ENCODE results near the gene KBTBD12. TPM values are rescaled to one million over a fixed set of nuclear protein-coding genes. Genes with fewer than 3 reads are reported as not detected.

KBTBD12 gene
- total and polyA plus RNA-seq, 2 donors (not counting 3 experiments of a cell fraction or from before 2014, with no cell fraction given): not detected

DNA sequence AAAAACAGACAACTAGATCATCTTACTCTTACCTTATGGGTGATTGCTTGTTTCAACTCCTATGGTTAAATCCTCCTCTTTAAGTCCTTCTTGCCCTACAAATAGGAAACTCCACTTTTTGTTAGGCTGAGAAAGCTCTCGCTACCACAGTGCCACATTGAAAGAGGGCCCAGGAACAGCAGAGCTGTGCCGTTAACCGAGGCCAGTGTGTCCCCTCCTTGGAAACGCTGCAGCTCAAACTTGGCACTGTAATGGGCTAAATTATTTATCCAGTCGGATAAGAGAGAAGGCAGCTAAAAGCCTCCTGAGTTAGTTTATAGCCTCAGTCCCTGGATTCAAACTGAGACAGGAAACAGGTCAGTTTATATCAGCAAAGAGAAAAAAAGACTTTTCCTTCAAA is 46.1 kb downstream of the KBTBD12 start:
- POLR2A ChIA-PET: no interaction called here
- H3K4me1 ChIP-seq (ENCODE audit: control insufficient read depth, extremely low read depth, insufficient read depth, low read length): no peaks in the 10 kb centered on the region
- H3K4me3 ChIP-seq (replicated peaks in 1 of 3; ENCODE audit: insufficient read depth in 1 of 3, low read depth in 1 of 3, low read length in 3 of 3): no peak overlapping the region
- DNase-seq (ENCODE audit: low read depth, low spot score) (no peak), FAIRE-seq (no peak)
- no peak overlapping the region for H3K27ac ChIP-seq (ENCODE audit: insufficient read depth, low read depth, low read length)
- peaks cover 3 to 22% of the 10 kb centered on the region in 2 experiments for H3K27me3 ChIP-seq (ENCODE audit: control insufficient read depth in 2 of 2, insufficient read depth in 2 of 2, low read length in 2 of 2)
- dilution Hi-C loops (cut with MboI; ENCODE audit: extremely low pct_ligation_motif_present, low sequenced_read_pairs): no loop called here
- no peak overlapping the region for H2AFZ ChIP-seq (ENCODE audit: low read depth, low read length)
- H4K20me1 ChIP-seq (replicated peaks; ENCODE audit: control insufficient read depth, extremely low read depth, insufficient read depth, low read length): no peaks in the 10 kb centered on the region
- no TSS peak for BruUV-seq (replicated peaks)
- intact Hi-C loops (cut with micrococcal nuclease): no loop called here
- CTCF ChIA-PET: interaction anchor here (1.4 to 4.0 kb wide), 4 partner anchors 267 to 386 kb away, joined by 3 to 33 read pairs (median 22); no protein-coding TSS in a partner anchor
- H3K36me3 ChIP-seq (ENCODE audit: control insufficient read depth in 2 of 2, extremely low read depth in 1 of 2, insufficient read depth in 2 of 2, low read length in 2 of 2): no peaks in the 10 kb centered on the region
- no peaks in the 10 kb centered on the region for H3K9me1 ChIP-seq (replicated peaks; ENCODE audit: control insufficient read depth, extremely low read depth, insufficient read depth, low read length)
- H3K79me2 ChIP-seq (ENCODE audit: control insufficient read depth, insufficient read depth, low read length): no peaks in the 10 kb centered on the region
- H3K4me2 ChIP-seq (ENCODE audit: insufficient read depth, low read length): no peak overlapping the region
- H3K9ac ChIP-seq (replicated peaks; ENCODE audit: extremely low read depth, insufficient read depth, low read length): no peak overlapping the region
- TF ChIP-seq JUN (IDR thresholded peaks at IDR 0.05; ENCODE audit: borderline replicate concordance, insufficient read depth, insufficient read length, low read depth) (no peak), POLR2AphosphoS5 (IDR thresholded peaks at IDR 0.05; ENCODE audit: insufficient read depth, low read depth, low read length) (no peak), GATA2 (IDR thresholded peaks at IDR 0.05; ENCODE audit: insufficient read depth, insufficient read length, low read depth, low read length) (no peak), MYC (IDR thresholded peaks at IDR 0.05; ENCODE audit: low read depth, low read length) (no peak), FOS (IDR thresholded peaks at IDR 0.05; ENCODE audit: borderline replicate concordance, insufficient read depth, low read length) (no peak), POLR2A (IDR thresholded peaks at IDR 0.05; ENCODE audit: low read depth, low read length) (no peak)
- TF ChIP-seq, protein P1, sequence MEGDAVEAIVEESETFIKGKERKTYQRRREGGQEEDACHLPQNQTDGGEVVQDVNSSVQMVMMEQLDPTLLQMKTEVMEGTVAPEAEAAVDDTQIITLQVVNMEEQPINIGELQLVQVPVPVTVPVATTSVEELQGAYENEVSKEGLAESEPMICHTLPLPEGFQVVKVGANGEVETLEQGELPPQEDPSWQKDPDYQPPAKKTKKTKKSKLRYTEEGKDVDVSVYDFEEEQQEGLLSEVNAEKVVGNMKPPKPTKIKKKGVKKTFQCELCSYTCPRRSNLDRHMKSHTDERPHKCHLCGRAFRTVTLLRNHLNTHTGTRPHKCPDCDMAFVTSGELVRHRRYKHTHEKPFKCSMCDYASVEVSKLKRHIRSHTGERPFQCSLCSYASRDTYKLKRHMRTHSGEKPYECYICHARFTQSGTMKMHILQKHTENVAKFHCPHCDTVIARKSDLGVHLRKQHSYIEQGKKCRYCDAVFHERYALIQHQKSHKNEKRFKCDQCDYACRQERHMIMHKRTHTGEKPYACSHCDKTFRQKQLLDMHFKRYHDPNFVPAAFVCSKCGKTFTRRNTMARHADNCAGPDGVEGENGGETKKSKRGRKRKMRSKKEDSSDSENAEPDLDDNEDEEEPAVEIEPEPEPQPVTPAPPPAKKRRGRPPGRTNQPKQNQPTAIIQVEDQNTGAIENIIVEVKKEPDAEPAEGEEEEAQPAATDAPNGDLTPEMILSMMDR (IDR thresholded peaks at IDR 0.05; ENCODE audit: extremely low read depth in 1 of 2, insufficient read depth in 1 of 2, low read depth in 1 of 2, low read length in 2 of 2): no peak
- TF ChIP-seq, protein P2, sequence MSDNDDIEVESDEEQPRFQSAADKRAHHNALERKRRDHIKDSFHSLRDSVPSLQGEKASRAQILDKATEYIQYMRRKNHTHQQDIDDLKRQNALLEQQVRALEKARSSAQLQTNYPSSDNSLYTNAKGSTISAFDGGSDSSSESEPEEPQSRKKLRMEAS (IDR thresholded peaks at IDR 0.05; ENCODE audit: insufficient read depth, insufficient read length): no peak
- no peaks in the 10 kb centered on the region for H3K9me3 ChIP-seq (replicated peaks; ENCODE audit: control insufficient read depth, insufficient read depth, low read length)
